Measurements from ENCODE around the gene ZNF624.

Gene ZNF624

DNA sequence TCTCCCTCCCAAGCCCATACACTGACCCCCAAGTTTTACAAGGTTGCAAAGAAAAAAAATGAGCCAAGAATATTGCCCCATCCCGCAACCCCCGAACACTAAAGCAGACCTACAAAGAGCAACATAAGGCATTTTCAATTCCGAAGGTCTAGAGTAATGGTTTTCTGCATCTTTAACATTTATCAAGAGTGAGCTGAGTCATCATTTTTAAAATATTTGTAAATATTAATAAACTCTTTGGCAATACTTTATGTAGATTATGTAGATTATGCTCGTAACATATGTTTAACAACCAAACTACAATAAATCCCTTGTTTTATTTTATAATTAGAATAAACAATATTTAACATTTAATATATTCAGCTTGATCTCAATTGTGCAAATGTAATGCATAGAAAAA, 1.4 kb downstream of the ZNF624 start:
- intact Hi-C loops (cut with DNase I; ENCODE audit: low total_unique reads), result no loop called here
- no peaks in the 10 kb centered on the region for H3K9me3 ChIP-seq

DNA sequence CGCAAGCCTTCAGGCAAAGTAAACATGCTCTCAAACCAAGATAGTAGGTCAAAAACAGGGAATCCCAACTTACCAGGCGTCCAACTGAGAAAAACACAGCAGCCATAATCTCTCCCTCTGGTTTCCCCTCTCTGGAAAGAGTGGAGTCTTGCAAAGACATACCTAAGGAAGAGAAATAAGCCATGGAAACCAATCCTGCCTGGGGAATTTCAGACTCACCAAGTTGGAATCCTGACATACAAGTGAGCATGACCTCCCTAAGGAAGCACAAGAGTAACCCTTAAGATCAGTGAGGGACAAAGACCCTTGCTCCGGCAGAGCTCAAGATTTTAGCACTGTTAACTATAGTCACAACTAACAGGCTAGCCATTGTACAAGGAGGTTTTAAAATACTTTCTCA, 4.1 kb downstream of the ZNF624 start:
- TF ChIP-seq, protein P1, sequence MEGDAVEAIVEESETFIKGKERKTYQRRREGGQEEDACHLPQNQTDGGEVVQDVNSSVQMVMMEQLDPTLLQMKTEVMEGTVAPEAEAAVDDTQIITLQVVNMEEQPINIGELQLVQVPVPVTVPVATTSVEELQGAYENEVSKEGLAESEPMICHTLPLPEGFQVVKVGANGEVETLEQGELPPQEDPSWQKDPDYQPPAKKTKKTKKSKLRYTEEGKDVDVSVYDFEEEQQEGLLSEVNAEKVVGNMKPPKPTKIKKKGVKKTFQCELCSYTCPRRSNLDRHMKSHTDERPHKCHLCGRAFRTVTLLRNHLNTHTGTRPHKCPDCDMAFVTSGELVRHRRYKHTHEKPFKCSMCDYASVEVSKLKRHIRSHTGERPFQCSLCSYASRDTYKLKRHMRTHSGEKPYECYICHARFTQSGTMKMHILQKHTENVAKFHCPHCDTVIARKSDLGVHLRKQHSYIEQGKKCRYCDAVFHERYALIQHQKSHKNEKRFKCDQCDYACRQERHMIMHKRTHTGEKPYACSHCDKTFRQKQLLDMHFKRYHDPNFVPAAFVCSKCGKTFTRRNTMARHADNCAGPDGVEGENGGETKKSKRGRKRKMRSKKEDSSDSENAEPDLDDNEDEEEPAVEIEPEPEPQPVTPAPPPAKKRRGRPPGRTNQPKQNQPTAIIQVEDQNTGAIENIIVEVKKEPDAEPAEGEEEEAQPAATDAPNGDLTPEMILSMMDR (IDR thresholded peaks at IDR 0.05), result no peak
- intact Hi-C loops (cut with DNase I; ENCODE audit: low total_unique reads), result no loop called here
- H3K27ac ChIP-seq, result no peak overlapping the region

More for the DNA sequence above, 1.4 kb downstream of the ZNF624 start:
- peak overlapping the region; percentile 93 to 96 for H3K27ac ChIP-seq
- no peak for DNase-seq
- peak overlapping the region; percentile 60 to 86 for H3K4me3 ChIP-seq
- peaks cover 0 to 15% (median 8%) of the 10 kb centered on the region in 4 donors for H3K4me1 ChIP-seq
- H3K27me3 ChIP-seq, result no peaks in the 10 kb centered on the region
- H3K36me3 ChIP-seq, result no peaks in the 10 kb centered on the region
- TF ChIP-seq, protein P1 (IDR thresholded peaks at IDR 0.05), result no peak

DNA sequence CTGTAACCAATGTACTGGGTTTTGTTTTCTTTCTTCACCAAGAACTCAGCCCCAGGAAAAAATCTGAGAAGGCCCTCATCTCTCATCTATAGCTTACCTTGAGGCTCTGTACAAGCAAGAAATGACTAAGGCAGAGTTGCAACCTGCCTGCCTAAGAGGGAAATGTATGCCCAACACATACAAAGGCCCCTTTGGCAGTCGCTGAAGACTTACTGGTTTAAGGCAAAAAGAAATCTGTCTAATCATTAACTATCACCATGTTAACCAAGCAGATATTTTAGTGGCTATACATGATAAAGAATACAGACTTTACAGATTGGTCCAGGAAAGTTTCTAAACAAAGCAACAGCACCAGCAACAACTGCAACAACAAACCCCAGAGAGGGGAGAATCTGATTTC, 14.2 kb downstream of the ZNF624 start:
- Histone ChIP-seq H3K4me1 (no peaks in the 10 kb centered on the region), H3K27me3 (no peaks in the 10 kb centered on the region), H3K4me3 (no peak overlapping the region), H3K36me3 (peaks cover 3 to 18% (median 7%) of the 10 kb centered on the region in 3 donors), H3K9me3 (no peaks in the 10 kb centered on the region), H3K27ac (no peak overlapping the region)
- DNase-seq, result no peak
- TF ChIP-seq, protein P1 (IDR thresholded peaks at IDR 0.05), result no peak
- intact Hi-C loops (cut with DNase I; ENCODE audit: low total_unique reads), result no loop called here

More for the DNA sequence above, 4.1 kb downstream of the ZNF624 start:
- peaks cover 0 to 15% (median 8%) of the 10 kb centered on the region in 4 donors for H3K4me1 ChIP-seq
- H3K36me3 ChIP-seq, result peaks cover 0 to 11% (median 0%) of the 10 kb centered on the region in 3 donors
- no peaks in the 10 kb centered on the region for H3K27me3 ChIP-seq
- no peaks in the 10 kb centered on the region for H3K9me3 ChIP-seq
- no peak for DNase-seq
- H3K4me3 ChIP-seq, result no peak overlapping the region

DNA sequence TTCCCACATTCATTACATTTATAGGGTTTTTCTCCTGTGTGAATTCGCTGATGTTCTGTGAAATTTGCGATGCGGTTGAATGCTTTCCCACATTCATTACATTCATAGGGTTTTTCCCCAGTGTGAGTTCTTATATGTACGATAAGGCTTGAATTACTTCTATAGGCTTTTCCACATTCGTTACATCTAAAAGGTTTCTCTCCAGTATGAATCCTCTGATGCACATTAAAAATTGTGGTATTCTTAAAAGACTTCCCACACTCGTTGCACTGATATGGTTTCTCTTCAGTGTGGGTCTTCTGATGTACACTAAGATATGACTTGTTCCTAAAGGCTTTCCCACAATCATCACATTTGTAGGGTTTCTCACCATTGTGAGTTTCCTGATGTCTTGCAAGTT, 30.4 kb downstream of the ZNF624 start:
- Histone ChIP-seq H3K27me3 (no peaks in the 10 kb centered on the region), H3K4me3 (no peak overlapping the region), H3K4me1 (no peaks in the 10 kb centered on the region), H3K27ac (no peak overlapping the region), H3K36me3 (peaks cover 45 to 81% (median 79%) of the 10 kb centered on the region in 3 donors), H3K9me3 (peaks cover 10 to 94% (median 46%) of the 10 kb centered on the region in 3 donors)
- TF ChIP-seq, protein P1 (IDR thresholded peaks at IDR 0.05), result no peak
- intact Hi-C loops (cut with DNase I; ENCODE audit: low total_unique reads), result no loop called here
- no peak for DNase-seq

DNA sequence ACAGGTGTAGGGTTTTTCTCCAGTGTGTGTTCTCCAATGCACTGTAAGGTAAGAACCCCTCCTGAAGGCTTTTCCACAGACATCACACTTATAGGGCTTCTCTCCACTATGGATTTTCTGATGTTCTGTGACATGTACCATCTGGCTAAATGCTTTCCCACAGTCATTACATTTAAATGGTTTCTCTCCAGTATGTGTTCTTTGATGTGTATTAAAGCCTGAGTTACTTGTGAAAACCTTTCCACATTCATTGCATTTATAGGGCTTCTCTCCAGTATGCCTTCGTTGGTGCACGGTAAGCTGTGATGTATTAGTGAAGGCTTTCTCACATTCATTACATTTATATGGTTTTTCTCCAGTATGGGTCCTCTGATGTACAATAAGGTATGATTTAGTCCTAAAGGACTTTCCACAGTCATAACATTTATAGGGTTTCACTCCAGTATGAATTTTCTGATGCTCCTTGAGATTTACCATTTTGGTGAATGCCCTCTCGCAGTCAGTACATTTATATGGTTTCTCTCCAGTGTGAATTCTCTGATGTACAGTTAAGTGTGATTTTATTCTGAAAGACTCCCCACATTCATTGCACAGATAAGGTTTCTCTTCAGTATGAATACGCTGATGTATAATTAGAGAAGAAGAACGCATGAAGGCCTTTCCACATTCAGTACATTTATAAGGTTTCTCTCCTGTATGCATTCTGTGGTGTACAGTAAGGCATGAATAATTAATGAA, 30.9 kb downstream of the ZNF624 start:
- Histone ChIP-seq H3K27ac (no peak overlapping the region), H3K27me3 (no peaks in the 10 kb centered on the region), H3K4me1 (no peaks in the 10 kb centered on the region), H3K36me3 (peaks cover 41 to 75% (median 73%) of the 10 kb centered on the region in 3 donors), H3K4me3 (no peak overlapping the region), H3K9me3 (peaks cover 13 to 95% (median 50%) of the 10 kb centered on the region in 3 donors)
- TF ChIP-seq, protein P1 (IDR thresholded peaks at IDR 0.05), result no peak
- no peak for DNase-seq
- intact Hi-C loops (cut with DNase I; ENCODE audit: low total_unique reads), result no loop called here

Measured in tibial artery (tissue), 4 donors.